Breast epithelium (tissue), 4 donors: ENCODE results near the gene CBX8. TPM values are rescaled to one million over a fixed set of nuclear protein-coding genes. Genes with fewer than 3 reads are reported as not detected.
A peak's percentile ranks its signal among the peaks of the same experiment; 100 is the strongest.

Source experiments
- DNase-seq, 2 donors: peaks; one replicate each; pipeline ENCODE4 v3.0.0-alpha.2; 2019; ENCODE audit warnings: low spot score in 2 of 2
- H3K27ac ChIP-seq, 2 donors: fragments of 200-600 bp; sonication (generic) in 1 of 2; one replicate each; pipeline ENCODE4 v1.5.1; 2016 to 2019; ENCODE audit warnings: mild to moderate bottlenecking in 1 of 2
- H3K27me3 ChIP-seq, 2 donors: fragments of 200-600 bp; sonication (generic) in 1 of 2; one replicate each; pipeline versions ENCODE4 v1.5.1 to v1.6.0; 2017 to 2019; ENCODE audit warnings: control low read depth in 1 of 2, mild to moderate bottlenecking in 1 of 2
- H3K36me3 ChIP-seq: fragments of 200-600 bp; one replicate; pipeline ENCODE4 v1.5.1; 2019
- H3K4me1 ChIP-seq, 2 donors: fragments of 200-600 bp; sonication (generic); one replicate each; pipeline ENCODE4 v1.5.1; 2016 to 2019; ENCODE audit warnings: control low read depth in 1 of 2
- H3K4me3 ChIP-seq, 3 donors: fragments of 200-600 bp; sonication (generic); 1 replicate in 2 of 3; 2 replicates in 1 of 3; pipeline ENCODE4 v1.5.1; 2016 to 2019; ENCODE audit warnings: mild to moderate bottlenecking in 3 of 3, moderate library complexity in 2 of 3
- H3K9me3 ChIP-seq, 2 donors: fragments of 200-600 bp; sonication (generic) in 1 of 2; one replicate each; pipeline ENCODE4 v1.5.1; 2016 to 2019; ENCODE audit warnings: control low read depth in 1 of 2
- CTCF ChIP-seq, 3 donors: fragments of 450-650 bp; IDR thresholded peaks; one replicate each; pipeline ENCODE4 v1.5.1; 2016 to 2017; ENCODE audit warnings: antibody characterized with exemption in 3 of 3, mild to moderate bottlenecking in 3 of 3, moderate library complexity in 3 of 3
- POLR2A ChIP-seq: fragments of 450-650 bp; IDR thresholded peaks from one replicate; pipeline ENCODE4 v1.6.1; 2016; ENCODE audit warnings: antibody characterized with exemption, mild to moderate bottlenecking, moderate library complexity
- POLR2AphosphoS5 ChIP-seq, 3 donors: sonication (generic); formaldehyde crosslinking; IDR thresholded peaks; one replicate each; pipeline ENCODE4 v1.6.1; 2017; ENCODE audit warnings: antibody characterized with exemption in 3 of 3
- intact Hi-C: fragments of 100-400 bp; cut with DNase I; formaldehyde crosslinking; loops from one replicate; pipeline ENCODE4 v1.15.1; 2023; ENCODE audit warnings: low total_unique reads
- total RNA-seq, 3 donors: library from RNA; depleted of rRNA; stranded (reverse); fragments of >200 nt; gene quantifications; one replicate each; pipeline ENCODE4 v1.1.0, GENCODE V29; 2016

The CBX8 gene
- total RNA-seq, 3 donors from 2014 or later: 1.9 to 9.2 (median 6.7) TPM

- Histone ChIP-seq H3K4me1 (peaks cover 3 to 21% of the 10 kb centered on the region in 2 donors), H3K4me3 (no peak overlapping the region), H3K9me3 (no peaks in the 10 kb centered on the region), H3K27me3 (peaks cover 46 to 98% of the 10 kb centered on the region in 2 donors), H3K27ac (no peak overlapping the region), H3K36me3 (no peaks in the 10 kb centered on the region)
- intact Hi-C loops: no loop called here
- TF ChIP-seq CTCF (IDR thresholded peaks at IDR 0.05) (no peak), POLR2A (no peak), POLR2AphosphoS5 (IDR thresholded peaks at IDR 0.05) (no peak)
- DNase-seq: no peak
Measured at GRCh38 chr17:79806446-79806760, 9.5 kb upstream of the CBX8 start.

GRCh38 chr17:79804856-79805696, 8.2 kb upstream of the CBX8 start:
- H3K4me1 ChIP-seq: peaks cover 0 to 21% of the 10 kb centered on the region in 2 donors
- H3K27ac ChIP-seq: no peak overlapping the region
- no peak for DNase-seq
- peaks cover 45 to 98% of the 10 kb centered on the region in 2 donors for H3K27me3 ChIP-seq
- H3K9me3 ChIP-seq: no peaks in the 10 kb centered on the region
- no peaks in the 10 kb centered on the region for H3K36me3 ChIP-seq
- intact Hi-C loops: no loop called here
- no peak overlapping the region for H3K4me3 ChIP-seq
- TF ChIP-seq CTCF (IDR thresholded peaks at IDR 0.05): no peak
- no peak for TF ChIP-seq POLR2AphosphoS5 (IDR thresholded peaks at IDR 0.05)

- intact Hi-C loops: no loop called here
- DNase-seq: no peak
- Histone ChIP-seq H3K27me3 (peaks cover 46 to 100% of the 10 kb centered on the region in 2 donors), H3K36me3 (no peaks in the 10 kb centered on the region), H3K4me1 (peaks cover 0 to 26% of the 10 kb centered on the region in 2 donors), H3K27ac (no peak overlapping the region), H3K9me3 (no peaks in the 10 kb centered on the region), H3K4me3 (peak overlapping the region in 2 of 3 donors; percentile 8 to 57)
- TF ChIP-seq POLR2AphosphoS5 (IDR thresholded peaks at IDR 0.05) (no peak), CTCF (IDR thresholded peaks at IDR 0.05) (no peak), POLR2A (no peak)
Measured at GRCh38 chr17:79803997-79804855, 7.3 kb upstream of the CBX8 start.

GRCh38 chr17:79803421-79803996, 6.6 kb upstream of the CBX8 start:
- Histone ChIP-seq H3K4me1 (peaks cover 0 to 28% of the 10 kb centered on the region in 2 donors), H3K9me3 (no peaks in the 10 kb centered on the region), H3K27ac (no peak overlapping the region), H3K27me3 (peaks cover 43 to 100% of the 10 kb centered on the region in 2 donors), H3K36me3 (no peaks in the 10 kb centered on the region), H3K4me3 (peak overlapping the region in 2 of 3 donors; percentile 8 to 57)
- intact Hi-C loops: no loop called here
- TF ChIP-seq POLR2AphosphoS5 (IDR thresholded peaks at IDR 0.05) (no peak), CTCF (IDR thresholded peaks at IDR 0.05) (no peak), POLR2A (no peak)
- no peak for DNase-seq
